MM.1S (cell line): ENCODE results near the gene CDC37L1.

Experiments
- DNase-seq: peaks from one replicate; pipeline ENCODE4 v3.0.0-alpha.2; 2015
- H2AFZ ChIP-seq: fragments of 300-600 bp; sonication (generic); 2 replicates; pipeline ENCODE4 v1.6.0; 2016; ENCODE audit warnings: antibody characterized with exemption, low read length
- H3F3A ChIP-seq: fragments of 300-600 bp; sonication (generic); 2 replicates; pipeline ENCODE4 v1.6.1; 2016; ENCODE audit warnings: mild to moderate bottlenecking, antibody characterized with exemption, low read length, moderate library complexity, mixed read lengths; ENCODE audit not compliant: insufficient read depth
- H3K27ac ChIP-seq: fragments of 300-600 bp; sonication (generic); 2 replicates; pipeline ENCODE4 v1.5.1; 2016; ENCODE audit warnings: mild to moderate bottlenecking, low read length
- H3K27me3 ChIP-seq: fragments of 300-600 bp; sonication (generic); replicated peaks from 2 replicates; pipeline ENCODE4 v1.6.0; 2016; ENCODE audit warnings: low read length; ENCODE audit not compliant: insufficient read depth
- H3K36me3 ChIP-seq: fragments of 300-600 bp; sonication (generic); replicated peaks from 2 replicates; pipeline ENCODE4 v1.6.1; 2016; ENCODE audit warnings: mild to moderate bottlenecking, low read length, mixed read lengths; ENCODE audit not compliant: insufficient read depth
- H3K4me1 ChIP-seq: fragments of 300-600 bp; sonication (generic); 2 replicates; pipeline ENCODE4 v1.6.1; 2016; ENCODE audit warnings: low read length, mixed read lengths
- H3K4me2 ChIP-seq: fragments of 300-600 bp; sonication (generic); 2 replicates; pipeline ENCODE4 v1.6.0; 2016; ENCODE audit warnings: low read depth, low read length
- H3K4me3 ChIP-seq: fragments of 300-600 bp; sonication (generic); 2 replicates; pipeline ENCODE4 v1.5.1; 2016; ENCODE audit warnings: low read length, mixed read lengths
- H3K79me2 ChIP-seq: fragments of 300-600 bp; sonication (generic); 2 replicates; pipeline ENCODE4 v1.6.1; 2016; ENCODE audit warnings: mixed run types, low read length, mixed read lengths
- H3K9ac ChIP-seq: fragments of 300-600 bp; sonication (generic); 2 replicates; pipeline ENCODE4 v1.6.1; 2016; ENCODE audit warnings: low read length, mixed read lengths
- H3K9me2 ChIP-seq: fragments of 300-600 bp; sonication (generic); replicated peaks from 2 replicates; pipeline ENCODE4 v1.6.1; 2016; ENCODE audit warnings: mild to moderate bottlenecking, low read length, mixed read lengths; ENCODE audit not compliant: insufficient read depth
- H3K9me3 ChIP-seq: fragments of 300-600 bp; sonication (generic); replicated peaks from 2 replicates; pipeline ENCODE4 v1.6.1; 2016; ENCODE audit warnings: mild to moderate bottlenecking, low read length, mixed read lengths; ENCODE audit not compliant: insufficient read depth
- H4K20me1 ChIP-seq: fragments of 300-600 bp; sonication (generic); 2 replicates; pipeline ENCODE4 v1.6.1; 2016; ENCODE audit warnings: mild to moderate bottlenecking, low read length, moderate library complexity, mixed read lengths; ENCODE audit not compliant: insufficient read depth
- EZH2 ChIP-seq: fragments of 300-600 bp; sonication (generic); optimal IDR thresholded peaks from 2 replicates; pipeline ENCODE3; 2017; ENCODE audit warnings: low read depth, mild to moderate bottlenecking, antibody characterized with exemption, low read length, mixed read lengths
- EZH2phosphoT487 ChIP-seq: fragments of 300-600 bp; sonication (generic); IDR thresholded peaks from 2 replicates; pipeline ENCODE4 v1.6.1; 2018; ENCODE audit warnings: antibody characterized with exemption, low read length
- TF ChIP-seq, protein P1 (sequence below): fragments of 300-600 bp; sonication (generic); IDR thresholded peaks from 2 replicates; pipeline ENCODE4 v1.5.1; 2016; ENCODE audit warnings: antibody characterized with exemption, low read length, mixed read lengths

The CDC37L1 gene

DNA sequence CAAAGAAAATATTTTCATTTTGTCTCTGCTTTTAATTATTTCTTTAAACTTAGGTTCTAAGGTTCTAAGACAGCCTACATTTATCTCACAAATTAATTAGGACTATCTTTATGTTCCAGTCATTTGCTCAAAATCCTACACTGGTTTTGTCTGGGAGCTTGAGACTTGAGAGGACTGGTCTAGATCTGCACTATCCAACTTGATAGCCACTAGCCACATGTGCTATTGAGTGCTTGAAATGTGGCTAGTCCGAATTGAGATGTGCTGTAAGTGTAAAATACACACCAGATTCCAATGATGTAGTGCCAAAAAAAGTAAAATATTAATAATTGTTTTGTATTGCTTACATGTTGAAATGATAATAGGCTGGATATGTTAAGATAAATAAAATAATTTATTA, 7.2 kb downstream of the CDC37L1 start:
- no peak overlapping the region for H3K9ac ChIP-seq
- peaks cover 25% of the 10 kb centered on the region for H3F3A ChIP-seq
- peaks cover 18% of the 10 kb centered on the region for H3K4me1 ChIP-seq
- H3K4me2 ChIP-seq: no peak overlapping the region
- no peak for DNase-seq
- H3K27ac ChIP-seq: no peak overlapping the region
- peaks cover 61% of the 10 kb centered on the region for H3K79me2 ChIP-seq
- TF ChIP-seq, protein P1, sequence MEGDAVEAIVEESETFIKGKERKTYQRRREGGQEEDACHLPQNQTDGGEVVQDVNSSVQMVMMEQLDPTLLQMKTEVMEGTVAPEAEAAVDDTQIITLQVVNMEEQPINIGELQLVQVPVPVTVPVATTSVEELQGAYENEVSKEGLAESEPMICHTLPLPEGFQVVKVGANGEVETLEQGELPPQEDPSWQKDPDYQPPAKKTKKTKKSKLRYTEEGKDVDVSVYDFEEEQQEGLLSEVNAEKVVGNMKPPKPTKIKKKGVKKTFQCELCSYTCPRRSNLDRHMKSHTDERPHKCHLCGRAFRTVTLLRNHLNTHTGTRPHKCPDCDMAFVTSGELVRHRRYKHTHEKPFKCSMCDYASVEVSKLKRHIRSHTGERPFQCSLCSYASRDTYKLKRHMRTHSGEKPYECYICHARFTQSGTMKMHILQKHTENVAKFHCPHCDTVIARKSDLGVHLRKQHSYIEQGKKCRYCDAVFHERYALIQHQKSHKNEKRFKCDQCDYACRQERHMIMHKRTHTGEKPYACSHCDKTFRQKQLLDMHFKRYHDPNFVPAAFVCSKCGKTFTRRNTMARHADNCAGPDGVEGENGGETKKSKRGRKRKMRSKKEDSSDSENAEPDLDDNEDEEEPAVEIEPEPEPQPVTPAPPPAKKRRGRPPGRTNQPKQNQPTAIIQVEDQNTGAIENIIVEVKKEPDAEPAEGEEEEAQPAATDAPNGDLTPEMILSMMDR: no peak
- TF ChIP-seq EZH2 (no peak), EZH2phosphoT487 (no peak)
- peaks cover 5% of the 10 kb centered on the region; the same call in 1 of the 2 replicates for H3K36me3 ChIP-seq
- no peaks in the 10 kb centered on the region for H3K9me3 ChIP-seq
- no peaks in the 10 kb centered on the region for H3K9me2 ChIP-seq
- H4K20me1 ChIP-seq: no peaks in the 10 kb centered on the region; the same call in 1 of the 2 replicates
- H3K4me3 ChIP-seq: no peak overlapping the region
- H3K27me3 ChIP-seq: no peaks in the 10 kb centered on the region
- no peak overlapping the region for H2AFZ ChIP-seq

DNA sequence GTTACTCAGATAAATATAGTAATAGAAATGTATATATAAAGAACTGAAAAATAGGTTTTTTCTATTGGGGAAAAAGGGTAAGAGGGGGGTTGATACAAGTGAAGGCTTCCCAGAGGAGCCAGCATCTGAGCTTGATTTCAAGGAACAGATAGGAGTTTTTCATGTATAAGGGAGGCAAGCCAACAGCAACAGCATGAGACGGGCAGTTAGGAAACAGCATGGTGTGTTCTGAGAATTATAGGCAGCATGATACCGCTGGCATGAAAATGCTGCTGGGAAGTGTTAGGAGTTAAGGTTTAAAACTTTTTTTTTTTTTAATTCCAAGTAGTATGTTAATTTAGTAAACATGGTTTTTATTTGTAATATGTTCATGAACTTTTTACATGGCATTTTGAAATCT, 9.7 kb downstream of the CDC37L1 start:
- no peak for TF ChIP-seq EZH2
- Histone ChIP-seq H3K9ac (no peak overlapping the region), H3K79me2 (peaks cover 54% of the 10 kb centered on the region), H3K27ac (no peak overlapping the region), H3K4me3 (no peak overlapping the region), H3K9me2 (no peaks in the 10 kb centered on the region), H3F3A (peaks cover 25% of the 10 kb centered on the region), H2AFZ (no peak overlapping the region), H4K20me1 (no peaks in the 10 kb centered on the region; the same call in 1 of the 2 replicates), H3K9me3 (no peaks in the 10 kb centered on the region), H3K36me3 (peaks cover 5% of the 10 kb centered on the region; the same call in 1 of the 2 replicates), H3K27me3 (no peaks in the 10 kb centered on the region), H3K4me2 (peak overlapping the region; percentile 36; the same call in 1 of the 2 replicates), H3K4me1 (peaks cover 18% of the 10 kb centered on the region)
- no peak for DNase-seq

GRCh38 chr9:4689687-4690104, 10.3 kb downstream of the CDC37L1 start:
- no peak overlapping the region for H2AFZ ChIP-seq
- no peaks in the 10 kb centered on the region for H3K9me3 ChIP-seq
- peak overlapping the region; percentile 38; the same call in 1 of the 2 replicates for H3K27ac ChIP-seq
- H3K36me3 ChIP-seq: peaks cover 5% of the 10 kb centered on the region; the same call in 1 of the 2 replicates
- peak; percentile 85 for DNase-seq
- H4K20me1 ChIP-seq: no peaks in the 10 kb centered on the region; the same call in 1 of the 2 replicates
- TF ChIP-seq EZH2phosphoT487 (no peak), EZH2 (no peak)
- TF ChIP-seq, protein P1: no peak
- no peak overlapping the region for H3K9ac ChIP-seq
- peak overlapping the region; percentile 2; the same call in 1 of the 2 replicates for H3K4me3 ChIP-seq
- H3K9me2 ChIP-seq: no peaks in the 10 kb centered on the region
- H3K79me2 ChIP-seq: peaks cover 56% of the 10 kb centered on the region
- no peaks in the 10 kb centered on the region for H3K27me3 ChIP-seq
- peaks cover 18% of the 10 kb centered on the region for H3K4me1 ChIP-seq
- H3F3A ChIP-seq: peaks cover 25% of the 10 kb centered on the region
- peak overlapping the region; percentile 32 for H3K4me2 ChIP-seq

DNA sequence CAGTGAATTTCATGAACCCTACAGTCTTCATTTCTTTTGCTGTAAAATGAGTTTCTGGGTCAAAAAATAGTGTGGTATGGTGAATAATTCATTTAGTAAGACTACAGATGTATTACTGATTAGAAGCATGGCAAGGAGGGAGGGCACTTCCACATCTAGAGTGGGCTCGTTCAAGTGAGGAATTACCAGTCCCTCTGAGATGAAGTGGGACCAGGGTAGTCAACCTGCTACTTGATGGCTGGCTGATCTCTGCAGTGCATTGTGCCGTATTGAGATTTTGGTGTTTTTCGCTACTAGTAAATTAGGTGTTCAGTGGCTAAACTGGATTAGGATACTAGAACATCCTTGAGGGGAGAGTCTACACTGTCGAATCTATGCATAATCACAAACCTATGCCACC, 10.8 kb downstream of the CDC37L1 start:
- Histone ChIP-seq H3K36me3 (peaks cover under 1% of the 10 kb centered on the region; the same call in 1 of the 2 replicates), H3F3A (peaks cover 25% of the 10 kb centered on the region), H3K4me1 (peaks cover 18% of the 10 kb centered on the region), H2AFZ (no peak overlapping the region), H3K4me2 (peak overlapping the region; percentile 32), H3K9ac (no peak overlapping the region), H3K27me3 (no peaks in the 10 kb centered on the region), H3K9me3 (no peaks in the 10 kb centered on the region), H3K9me2 (no peaks in the 10 kb centered on the region), H3K79me2 (peaks cover 56% of the 10 kb centered on the region), H4K20me1 (no peaks in the 10 kb centered on the region; the same call in 1 of the 2 replicates), H3K27ac (peak overlapping the region; percentile 38; the same call in 1 of the 2 replicates), H3K4me3 (peak overlapping the region; percentile 2; the same call in 1 of the 2 replicates)
- TF ChIP-seq EZH2phosphoT487: no peak
- TF ChIP-seq, protein P1: no peak
- no peak for TF ChIP-seq EZH2
- no peak for DNase-seq
